Tibial artery (tissue), 4 donors: ENCODE data around the gene MOB3A.

ENCODE experiments used
- DNase-seq, 2 donors: peaks; one replicate each; pipeline ENCODE4 v3.0.0-alpha.2; 2019
- H3K27ac ChIP-seq, 2 donors: fragments of 200-600 bp; sonication (generic) in 1 of 2; 1 replicate in 1 of 2; 2 replicates in 1 of 2; pipeline ENCODE4 v1.5.1; 2018 to 2019; ENCODE audit warnings: mild to moderate bottlenecking in 1 of 2
- H3K27me3 ChIP-seq, 2 donors: fragments of 200-600 bp; sonication (generic) in 1 of 2; one replicate each; pipeline versions ENCODE4 v1.5.1 to v1.6.0; 2016 to 2019
- H3K36me3 ChIP-seq, 3 donors: fragments of 200-600 bp; sonication (generic) in 2 of 3; one replicate each; pipeline ENCODE4 v1.5.1; 2016 to 2019; ENCODE audit warnings: mild to moderate bottlenecking in 2 of 3
- H3K4me1 ChIP-seq, 4 donors: fragments of 200-600 bp; sonication (generic) in 2 of 4; 1 replicate in 3 of 4; 2 replicates in 1 of 4; pipeline ENCODE4 v1.5.1; 2016 to 2019
- H3K4me3 ChIP-seq, 2 donors: fragments of 200-600 bp; sonication (generic) in 1 of 2; 1 replicate in 1 of 2; 2 replicates in 1 of 2; pipeline ENCODE4 v1.5.1; 2018 to 2019; ENCODE audit warnings: mild to moderate bottlenecking in 2 of 2
- H3K9me3 ChIP-seq, 3 donors: fragments of 200-600 bp; sonication (generic) in 1 of 3; one replicate each; pipeline ENCODE4 v1.5.1; 2016 to 2019
- CTCF ChIP-seq, 2 experiments: fragments of 200-600 bp in 1 of 2; fragments of 450-650 bp in 1 of 2; IDR thresholded peaks; one replicate each; pipeline ENCODE4 v1.5.1; 2017 to 2019; ENCODE audit warnings: antibody characterized with exemption in 2 of 2, mild to moderate bottlenecking in 1 of 2, moderate library complexity in 1 of 2
- intact Hi-C: fragments of 100-400 bp; cut with DNase I; formaldehyde crosslinking; loops from one replicate; pipeline ENCODE4 v1.15.0; 2023; ENCODE audit warnings: low total_unique reads

MOB3A gene

GRCh38 chr19:2122251-2122650, 26.1 kb upstream of the MOB3A start:
- TF ChIP-seq CTCF (IDR thresholded peaks at IDR 0.05) = no peak
- H3K4me3 ChIP-seq = no peak overlapping the region
- no peak for DNase-seq
- H3K4me1 ChIP-seq = no peaks in the 10 kb centered on the region
- H3K27ac ChIP-seq = no peak overlapping the region
- no peaks in the 10 kb centered on the region for H3K27me3 ChIP-seq
- peaks cover 76 to 99% (median 95%) of the 10 kb centered on the region in 3 donors for H3K36me3 ChIP-seq
- intact Hi-C loops = no loop called here
- no peaks in the 10 kb centered on the region for H3K9me3 ChIP-seq

GRCh38 chr19:2121416-2122051, 25.4 kb upstream of the MOB3A start:
- no peaks in the 10 kb centered on the region for H3K9me3 ChIP-seq
- no peak overlapping the region for H3K4me3 ChIP-seq
- H3K27ac ChIP-seq = no peak overlapping the region
- no peaks in the 10 kb centered on the region for H3K27me3 ChIP-seq
- intact Hi-C loops = no loop called here
- no peak for DNase-seq
- H3K36me3 ChIP-seq = peaks cover 76 to 99% (median 95%) of the 10 kb centered on the region in 3 donors
- TF ChIP-seq CTCF (IDR thresholded peaks at IDR 0.05) = no peak
- no peaks in the 10 kb centered on the region for H3K4me1 ChIP-seq

- Histone ChIP-seq H3K4me3 (no peak overlapping the region), H3K27ac (no peak overlapping the region)
Measured at GRCh38 chr19:2120821-2121220, 24.7 kb upstream of the MOB3A start.

GRCh38 chr19:2119921-2120785, 24.0 kb upstream of the MOB3A start:
- no peak for DNase-seq
- no peak overlapping the region for H3K27ac ChIP-seq
- H3K4me3 ChIP-seq = no peak overlapping the region

More at GRCh38 chr19:2120821-2121220, 24.7 kb upstream of the MOB3A start:
- no peaks in the 10 kb centered on the region for H3K27me3 ChIP-seq
- peaks cover 83 to 99% (median 96%) of the 10 kb centered on the region in 3 donors for H3K36me3 ChIP-seq
- intact Hi-C loops = no loop called here
- DNase-seq = no peak
- no peaks in the 10 kb centered on the region for H3K4me1 ChIP-seq
- TF ChIP-seq CTCF (IDR thresholded peaks at IDR 0.05) = no peak
- no peaks in the 10 kb centered on the region for H3K9me3 ChIP-seq

GRCh38 chr19:2118438-2118837, 22.3 kb upstream of the MOB3A start:
- H3K27ac ChIP-seq = no peak overlapping the region
- no peaks in the 10 kb centered on the region for H3K9me3 ChIP-seq
- intact Hi-C loops = no loop called here
- DNase-seq = no peak
- H3K27me3 ChIP-seq = no peaks in the 10 kb centered on the region
- TF ChIP-seq CTCF (IDR thresholded peaks at IDR 0.05) = no peak
- no peak overlapping the region for H3K4me3 ChIP-seq
- peaks cover 98 to 100% (median 99%) of the 10 kb centered on the region in 3 donors for H3K36me3 ChIP-seq
- no peaks in the 10 kb centered on the region for H3K4me1 ChIP-seq

More at GRCh38 chr19:2119921-2120785, 24.0 kb upstream of the MOB3A start:
- intact Hi-C loops = no loop called here
- Histone ChIP-seq H3K9me3 (no peaks in the 10 kb centered on the region), H3K27me3 (no peaks in the 10 kb centered on the region), H3K36me3 (peaks cover 90 to 100% (median 96%) of the 10 kb centered on the region in 3 donors), H3K4me1 (no peaks in the 10 kb centered on the region)
- TF ChIP-seq CTCF (IDR thresholded peaks at IDR 0.05) = no peak
